Bone marrow (tissue), 2 donors: ENCODE measurements around the gene PIP5KL1.

Experiments used
- DNase-seq, 2 donors: peaks; one replicate each; lab custom pipeline; 2025; lab: John Stamatoyannopoulos, UW

The PIP5KL1 gene

DNA sequence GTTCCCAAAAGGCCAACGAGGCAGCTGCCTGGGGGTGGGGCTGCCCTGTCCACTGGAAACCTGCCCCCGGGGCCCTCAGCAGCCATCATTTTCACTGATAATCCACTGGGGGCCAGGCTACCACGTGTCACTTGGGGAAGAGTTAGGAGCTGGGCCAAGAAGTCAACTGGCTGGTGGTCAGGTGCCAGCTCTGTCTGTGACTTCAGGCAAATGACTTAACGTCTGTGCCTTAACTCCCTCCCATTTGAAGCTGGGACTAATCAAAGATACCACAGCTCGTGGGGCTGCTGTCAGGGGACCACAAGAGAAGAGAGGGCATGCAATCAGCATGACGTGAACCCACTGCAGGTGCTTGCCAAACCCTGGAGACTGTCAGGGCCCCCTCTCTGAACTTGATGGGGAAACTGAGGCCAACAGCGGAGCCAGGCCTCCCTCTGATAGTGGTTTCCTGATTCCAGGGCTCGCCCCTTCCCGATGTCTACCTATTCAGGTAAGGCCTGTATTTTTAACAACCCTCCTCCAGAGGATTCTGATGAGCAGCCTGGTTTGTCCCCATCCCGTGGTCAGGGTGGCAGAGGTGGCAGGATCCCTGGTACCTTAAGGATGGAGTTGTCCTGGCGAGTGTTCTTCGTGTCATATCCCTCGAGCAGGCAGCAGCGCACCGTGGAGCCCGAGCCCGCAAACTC lies 19.4 kb upstream of the PIP5KL1 start:
- DNase-seq = no peak

- no peak for DNase-seq
Measured at GRCh38 chr9:127947841-127948710, 17.5 kb upstream of the PIP5KL1 start.

- DNase-seq = no peak
Measured at GRCh38 chr9:127946728-127947127, 16.2 kb upstream of the PIP5KL1 start.

DNA sequence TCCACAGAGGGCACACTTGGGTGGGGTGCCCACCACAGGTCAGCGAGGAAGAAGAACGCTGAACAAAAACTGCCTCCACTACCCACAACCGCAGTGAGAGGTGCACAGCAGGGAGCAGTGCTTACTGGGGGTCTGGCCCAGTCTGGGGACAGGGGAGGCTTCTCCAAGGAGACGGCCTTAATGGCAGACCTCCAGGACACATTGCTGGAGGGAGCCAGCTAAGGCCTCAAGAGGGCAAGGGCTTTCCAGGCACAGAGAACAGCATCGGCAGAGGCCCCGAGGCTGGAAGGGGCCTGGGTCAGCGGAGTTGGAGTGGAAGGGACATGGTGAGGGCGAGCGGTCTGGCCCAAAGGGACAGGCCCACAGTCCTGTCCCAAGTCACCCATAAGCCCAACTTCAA lies 15.4 kb upstream of the PIP5KL1 start:
- DNase-seq = no peak

DNA sequence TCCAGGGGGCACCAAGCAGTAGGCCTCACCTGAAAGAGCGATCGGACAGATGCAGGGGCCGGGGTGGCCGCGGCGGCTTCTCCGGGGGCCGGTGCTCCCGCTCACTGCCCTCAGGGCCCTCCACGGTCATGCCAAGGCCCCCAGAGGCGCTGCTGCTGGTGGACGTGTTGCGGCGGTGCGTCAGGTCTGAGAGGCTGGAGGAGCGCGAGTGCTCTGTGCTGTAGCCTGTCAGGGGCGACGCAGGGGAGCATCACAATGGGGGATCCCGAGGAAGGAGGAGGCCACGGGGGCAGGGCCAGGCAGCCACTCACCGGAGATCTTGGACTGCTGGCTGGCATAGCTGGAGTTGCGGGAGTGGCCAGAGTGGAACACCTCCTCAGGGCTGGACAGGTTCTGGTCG lies 14.8 kb upstream of the PIP5KL1 start:
- DNase-seq = no peak

DNA sequence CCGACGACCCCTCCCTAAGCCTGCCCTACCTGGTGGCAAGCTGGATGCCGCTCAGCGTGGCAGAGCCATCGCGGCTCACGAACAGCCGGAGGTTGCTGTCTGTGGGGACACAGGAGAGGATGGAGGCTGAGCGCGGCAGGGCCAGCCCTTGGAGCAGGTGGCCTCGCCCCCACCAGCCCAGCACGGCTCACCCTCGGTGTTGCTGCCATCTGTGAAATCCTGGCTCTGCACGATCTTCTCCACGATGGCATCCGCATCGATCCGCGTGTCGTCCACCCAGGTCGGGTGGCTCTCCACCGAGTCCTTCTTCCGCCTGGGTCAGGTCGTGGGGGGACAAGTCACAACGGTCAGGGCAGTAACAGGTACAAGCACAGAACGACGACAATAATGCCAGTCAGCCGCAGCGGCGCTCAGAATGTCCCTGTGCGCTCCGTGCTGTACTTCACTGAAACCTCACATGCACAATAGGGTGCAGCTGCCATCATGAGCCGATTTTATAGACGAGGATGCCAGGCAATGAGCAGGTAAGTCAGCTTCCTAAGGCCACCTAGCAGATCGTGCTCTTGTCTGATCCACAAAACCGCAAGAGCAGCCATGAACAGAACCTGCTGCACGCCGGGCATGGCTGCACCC lies 14.1 kb upstream of the PIP5KL1 start:
- DNase-seq = no peak

- DNase-seq = peak; percentile 50 to 87
Measured at GRCh38 chr9:127943731-127944144, 13.2 kb upstream of the PIP5KL1 start.

- no peak for DNase-seq
Measured at GRCh38 chr9:127943011-127943662, 12.6 kb upstream of the PIP5KL1 start.

DNA sequence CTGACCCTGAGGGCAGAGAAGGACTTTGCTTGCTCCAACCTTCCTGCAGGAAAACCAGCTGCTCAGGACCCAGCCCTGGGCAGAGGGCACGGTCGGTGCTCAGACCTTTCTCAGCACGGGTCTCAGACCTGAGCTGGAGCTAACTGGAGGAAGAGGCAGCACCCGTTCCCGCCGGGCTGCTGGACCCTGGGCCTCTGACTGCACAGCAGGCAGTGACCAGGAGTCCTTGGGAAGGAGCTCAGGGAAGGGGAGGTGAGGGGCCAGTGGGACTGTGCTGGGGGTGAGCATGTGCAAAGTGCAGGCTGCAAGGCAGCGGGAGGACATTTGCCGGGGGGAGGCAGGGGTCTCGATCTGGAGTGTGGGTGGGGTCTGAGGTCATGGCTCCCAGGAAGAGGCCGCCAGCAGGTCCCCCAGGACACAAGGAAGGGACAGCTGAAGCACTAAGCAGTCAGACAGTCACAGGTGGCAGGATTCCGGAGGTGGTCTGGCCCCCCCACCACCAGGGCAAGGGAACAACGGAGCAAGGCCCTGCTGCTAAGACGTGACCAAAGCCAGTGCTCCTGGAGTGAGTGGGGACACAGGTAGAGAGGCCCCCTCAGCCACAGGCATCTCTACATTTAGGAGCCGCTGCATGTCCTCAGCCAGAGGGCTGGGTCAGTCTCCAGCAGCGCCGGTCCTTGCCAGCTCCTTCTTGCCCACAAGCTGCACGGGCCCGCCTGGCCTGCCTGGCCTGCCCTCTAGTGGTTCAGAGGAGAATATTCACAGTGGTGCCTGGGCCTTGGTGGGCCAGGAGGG lies 11.8 kb upstream of the PIP5KL1 start:
- DNase-seq = peak in 1 of 2 donors; percentile 7

DNA sequence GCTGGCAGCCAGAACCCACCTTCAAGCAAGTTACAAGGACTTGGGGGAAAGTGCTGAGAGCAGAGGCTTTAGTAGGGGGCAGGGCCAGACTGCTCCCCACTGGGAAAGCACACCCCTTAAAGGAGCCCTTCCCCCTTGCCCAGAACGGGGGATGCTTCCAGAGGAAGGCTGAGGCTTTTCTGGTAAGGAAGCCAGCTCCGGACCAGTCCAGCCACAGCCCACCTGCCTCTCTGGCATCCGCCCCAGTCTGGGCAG lies 11.3 kb upstream of the PIP5KL1 start:
- no peak for DNase-seq

DNA sequence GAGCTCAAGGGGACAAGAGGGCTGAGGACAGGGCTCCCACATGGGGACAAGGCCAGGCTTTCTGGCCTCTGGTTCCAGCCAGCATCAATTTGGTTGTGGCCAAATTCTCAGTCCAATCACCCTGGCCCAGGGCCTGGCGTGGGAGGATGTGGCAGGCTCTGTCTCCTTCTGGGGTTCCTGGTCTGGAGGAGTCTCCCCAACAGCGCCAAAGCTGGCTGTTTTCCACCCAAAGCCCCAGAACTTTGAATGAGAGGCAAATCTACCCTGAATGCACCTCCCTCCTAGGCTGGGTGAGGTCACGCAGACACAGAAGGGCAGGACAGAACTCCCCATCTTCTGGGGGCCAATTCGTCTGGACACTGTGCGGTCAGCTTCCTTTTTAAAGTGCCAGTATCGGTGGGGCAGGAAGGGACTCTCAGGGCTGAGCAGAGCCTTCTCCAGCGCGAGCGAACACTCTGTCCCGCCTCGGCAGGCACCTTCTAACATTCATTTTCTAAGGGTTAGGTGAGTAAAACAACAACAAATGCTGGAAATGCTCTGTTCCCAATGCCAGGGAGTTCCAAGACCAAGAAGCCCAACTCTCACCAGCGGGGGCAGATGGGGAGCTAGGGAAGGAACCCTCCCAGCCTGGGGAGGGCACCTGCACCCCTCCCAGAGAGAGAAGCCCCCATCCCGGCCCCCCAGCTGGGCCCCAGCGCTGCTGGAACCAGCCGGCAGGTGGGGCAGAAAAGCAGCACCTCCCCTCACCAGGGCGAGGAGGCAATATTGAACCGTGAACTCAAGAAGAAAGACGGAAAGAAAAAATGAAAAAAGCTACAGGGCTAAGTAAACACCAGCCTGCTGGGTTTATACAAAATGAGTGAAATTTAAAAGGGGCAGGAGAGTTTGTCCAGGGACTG lies 10.7 kb upstream of the PIP5KL1 start:
- DNase-seq = no peak

DNA sequence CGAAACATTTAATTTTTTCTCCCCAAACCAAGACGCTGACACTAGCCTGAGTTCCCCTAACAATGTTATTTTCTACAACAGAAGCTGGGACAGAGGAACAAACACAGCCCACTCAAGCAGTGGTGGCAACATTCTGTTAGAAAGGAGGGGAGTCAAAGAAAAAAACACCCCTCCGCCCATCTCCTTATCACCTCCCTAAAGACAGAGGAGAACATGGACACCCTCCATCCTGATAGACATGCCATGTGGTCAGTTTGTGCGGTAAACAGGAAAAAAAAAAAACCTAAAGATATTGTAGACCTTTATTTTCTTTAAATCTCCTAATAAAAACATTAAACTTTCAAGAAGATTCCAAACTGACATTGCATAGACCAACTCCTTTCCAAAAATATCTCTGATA lies 10.0 kb upstream of the PIP5KL1 start:
- no peak for DNase-seq

DNA sequence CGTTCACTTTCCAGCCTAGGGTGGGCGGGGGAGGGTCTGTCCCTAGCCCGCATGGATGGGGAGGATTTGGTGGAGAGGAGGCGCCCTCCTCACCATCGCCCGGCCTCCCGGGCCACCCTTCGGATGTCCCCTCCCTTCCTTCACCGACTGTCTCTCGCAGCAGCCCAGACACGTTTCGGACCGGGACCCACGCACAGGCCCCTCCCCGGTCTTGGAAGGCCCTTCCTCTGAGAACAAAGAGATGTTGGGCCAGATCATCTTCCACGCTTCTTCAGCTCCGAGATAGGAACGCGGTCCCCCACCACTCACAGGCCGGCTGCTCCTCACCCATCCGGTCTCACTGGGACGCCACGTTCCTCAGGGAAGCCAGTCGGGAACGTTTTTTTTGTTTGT lies 7.7 kb upstream of the PIP5KL1 start:
- no peak for DNase-seq

DNA sequence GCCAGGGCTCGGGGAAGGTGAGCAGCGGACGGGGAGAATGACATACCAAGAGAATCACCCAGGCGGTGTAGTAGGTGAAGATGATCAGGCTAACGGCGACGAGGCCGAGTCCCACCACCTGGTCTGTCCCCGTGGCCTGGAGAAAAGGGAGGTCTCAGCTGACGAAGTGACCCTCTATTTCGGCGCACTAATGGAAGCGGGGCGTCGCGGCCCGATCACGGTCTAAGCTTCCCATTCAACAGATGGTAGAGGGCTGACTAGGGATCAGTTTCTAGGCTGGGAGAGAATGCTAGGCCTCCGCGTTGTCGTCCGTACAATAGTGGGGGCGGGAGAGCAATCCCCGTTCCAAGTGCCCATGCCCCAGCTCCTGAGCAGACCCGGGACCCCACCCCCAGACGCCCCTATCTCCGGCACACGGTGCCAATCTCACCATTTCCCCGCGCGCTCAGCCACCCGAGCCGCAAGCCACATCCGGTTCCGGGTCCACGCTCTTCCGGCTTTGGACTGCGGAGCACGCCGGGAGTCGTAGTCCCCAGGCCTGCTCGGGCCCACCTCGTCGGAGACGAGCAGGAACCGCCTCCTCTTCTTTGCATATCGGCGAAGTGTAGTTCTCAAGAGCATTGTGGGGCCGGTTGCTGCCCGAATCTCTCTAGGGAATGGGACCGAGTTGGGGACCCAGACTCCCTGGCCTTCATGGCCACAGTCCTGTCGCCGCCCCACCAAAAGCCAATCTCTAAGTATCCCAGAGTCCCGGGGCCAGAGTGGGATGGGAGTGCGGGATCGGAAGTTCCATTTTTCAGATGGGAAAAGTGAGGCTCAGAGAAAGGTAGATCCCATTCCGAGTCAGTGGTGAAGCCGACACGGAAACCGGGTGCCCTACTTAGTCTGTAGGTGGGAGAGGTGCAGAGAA lies 7.1 kb upstream of the PIP5KL1 start, which contains the start of gene DPM2:
Gene DPM2 (minus strand): TSS at position 467 of the 910 bp plus-strand sequence. CDS start 34 bp downstream, at position 433.
- DNase-seq = peak; percentile 42

- DNase-seq = no peak
Measured at GRCh38 chr9:127937056-127937387, 6.4 kb upstream of the PIP5KL1 start.

DNA sequence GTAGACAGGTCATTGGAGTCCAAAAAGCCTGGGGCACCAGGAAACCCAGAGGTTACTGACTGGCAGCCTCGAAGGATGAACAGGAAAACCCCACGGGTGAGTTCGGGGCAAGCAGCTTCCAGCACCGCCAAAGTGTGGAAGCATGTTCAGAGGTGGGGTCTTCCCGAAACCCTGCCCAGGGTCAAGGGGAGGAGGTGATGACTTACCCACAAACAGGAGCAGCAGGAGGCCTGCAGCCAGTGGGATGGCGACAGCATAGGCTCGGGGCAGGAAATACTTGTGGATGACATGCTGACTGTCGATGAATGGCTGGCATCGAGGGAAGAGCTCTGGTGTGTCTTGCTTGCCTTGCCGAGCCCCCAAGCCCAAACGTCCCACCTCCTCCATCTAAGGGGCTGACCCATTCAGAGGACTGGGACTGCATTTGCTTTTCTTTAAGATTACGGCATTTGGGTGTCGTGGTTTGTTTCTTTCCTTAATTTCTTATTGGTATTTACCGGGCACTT lies 5.8 kb upstream of the PIP5KL1 start:
- no peak for DNase-seq

DNA sequence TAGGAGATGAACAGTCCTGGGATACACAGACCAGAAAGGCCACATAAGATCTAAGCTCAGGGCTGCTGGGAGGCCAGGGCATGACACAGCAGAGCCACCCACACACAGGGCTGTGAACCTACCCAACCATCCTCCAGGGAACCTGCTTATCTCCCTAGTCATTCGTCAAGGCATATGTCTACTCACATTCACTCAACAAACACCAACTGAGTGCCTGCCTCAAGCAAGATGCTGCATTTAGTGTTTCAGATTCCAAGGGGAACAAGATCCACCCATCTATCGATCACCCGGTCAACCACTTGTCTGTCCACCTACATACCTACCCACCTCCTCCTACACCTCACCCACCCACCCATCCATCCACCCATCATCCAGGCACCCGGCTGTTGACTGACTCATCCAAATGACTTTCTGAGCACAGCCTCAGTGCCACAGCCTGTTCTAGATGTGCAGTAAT lies 5.2 kb upstream of the PIP5KL1 start:
- DNase-seq = no peak

DNA sequence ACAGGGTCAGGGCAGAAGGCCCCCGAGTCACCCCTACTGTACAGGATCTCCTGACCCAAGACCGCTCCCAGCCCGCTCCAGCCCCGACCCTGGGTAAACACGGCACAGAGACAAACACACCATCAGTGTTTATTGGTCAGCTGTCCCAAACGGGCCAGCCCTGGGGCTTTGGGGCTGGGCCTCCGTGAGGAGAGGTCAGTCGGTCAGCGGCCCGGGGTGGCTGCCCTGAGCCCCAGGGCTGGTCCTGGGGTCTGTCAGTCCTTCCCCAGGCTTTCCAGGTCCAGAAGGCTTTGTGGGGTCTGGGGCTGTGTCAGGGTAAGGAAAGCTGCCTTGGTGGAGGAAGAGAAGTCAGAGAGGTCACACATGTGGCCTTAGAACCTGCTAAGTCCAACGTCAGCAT lies 4.4 kb upstream of the PIP5KL1 start:
- no peak for DNase-seq

DNA sequence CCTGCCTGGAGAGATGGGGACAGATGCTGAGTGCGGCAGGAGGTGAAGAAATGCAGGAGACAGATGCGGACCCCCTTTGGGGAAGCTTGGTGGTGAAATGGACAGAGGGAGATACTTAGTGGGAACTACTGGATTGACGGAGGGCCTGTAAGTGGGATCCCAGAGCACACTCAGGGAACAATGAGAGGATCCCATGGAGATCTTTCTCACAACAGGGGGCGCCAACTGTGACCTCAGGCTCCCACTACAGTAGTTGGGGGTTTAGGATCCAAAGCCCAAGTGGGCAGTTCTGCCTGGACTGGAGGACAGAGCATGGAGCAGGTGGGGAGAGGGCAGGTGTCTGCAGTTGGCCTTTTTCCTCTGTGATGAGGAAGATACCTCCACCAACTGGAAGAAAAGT lies 3.7 kb upstream of the PIP5KL1 start:
- DNase-seq = no peak
